Mesothelial cell of epicardium (in vitro differentiated cells): Measurements from ENCODE around the gene RAB6A. TPM values are rescaled to one million over a fixed set of nuclear protein-coding genes. Genes with fewer than 3 reads are reported as not detected.
A peak's percentile ranks its signal among the peaks of the same experiment; 100 is the strongest.

ENCODE experiments used
- DNase-seq, 2 experiments: peaks; one replicate each; pipeline ENCODE4 v3.0.0; 2021; ENCODE audit warnings: low spot score in 2 of 2; ENCODE audit not compliant: unreplicated experiment in 2 of 2
- H3K27ac Mint-ChIP-seq: 2 replicates; pipeline ENCODE4 v1.8.0; 2021; ENCODE audit warnings: mixed read lengths
- H3K27me3 Mint-ChIP-seq: 2 replicates; pipeline ENCODE4 v1.8.0; 2021; ENCODE audit warnings: low read depth, mixed read lengths
- H3K36me3 Mint-ChIP-seq: 2 replicates; pipeline ENCODE4 v1.8.0; 2021; ENCODE audit warnings: mixed read lengths
- H3K4me1 Mint-ChIP-seq: 2 replicates; pipeline ENCODE4 v1.8.0; 2021; ENCODE audit warnings: mixed read lengths
- H3K4me3 Mint-ChIP-seq: 2 replicates; pipeline ENCODE4 v1.8.0; 2021; ENCODE audit warnings: mild to moderate bottlenecking, moderate library complexity, mixed read lengths
- H3K9me3 Mint-ChIP-seq: 2 replicates; pipeline ENCODE4 v1.8.0; 2021; ENCODE audit warnings: mixed read lengths
- CTCF ChIP-seq: fragments of 200-600 bp; sonication (generic); IDR thresholded peaks from one replicate; pipeline ENCODE4 v1.5.0; 2021; ENCODE audit warnings: antibody characterized with exemption; ENCODE audit not compliant: unreplicated experiment
- total RNA-seq: library from RNA; stranded (reverse); gene quantifications from 3 replicates; pipeline ENCODE4 v1.2.1, GENCODE V29; 2021

RAB6A gene
- total RNA-seq, 1 donor from 2014 or later = 66.3 TPM

DNA sequence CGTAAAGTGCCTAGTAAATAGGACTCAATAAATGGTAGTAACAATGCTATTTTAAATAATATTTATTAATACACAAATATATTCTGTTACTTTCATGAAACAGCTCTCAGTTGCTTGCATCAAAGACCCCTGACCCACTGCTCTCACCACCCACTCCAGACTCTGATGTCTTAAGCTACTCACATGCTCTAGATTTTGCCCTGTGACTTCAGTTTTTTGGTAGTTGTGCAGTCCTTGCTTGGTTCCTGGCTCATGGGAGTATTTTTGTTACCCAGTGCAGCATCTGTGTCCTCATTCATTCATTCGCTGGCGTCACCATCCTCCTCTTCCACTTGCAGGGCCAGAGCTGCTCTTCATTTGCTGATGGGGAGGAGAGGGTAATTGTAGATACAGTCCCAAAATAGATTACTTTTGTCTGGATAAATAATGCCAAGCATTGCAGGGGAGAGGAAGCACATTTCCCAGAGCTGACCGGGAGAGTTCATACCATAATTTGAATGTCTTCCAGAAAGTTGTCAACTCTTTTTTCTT is 39.5 kb upstream of the RAB6A start:
- Mint-ChIP-seq H3K9me3 (no peaks in the 10 kb centered on the region), H3K27ac (no peak overlapping the region), H3K36me3 (peaks cover 4% of the 10 kb centered on the region), H3K4me1 (no peaks in the 10 kb centered on the region), H3K27me3 (no peaks in the 10 kb centered on the region), H3K4me3 (no peak overlapping the region)
- DNase-seq = no peak
- TF ChIP-seq CTCF = no peak

- Mint-ChIP-seq H3K4me3 (no peak overlapping the region), H3K36me3 (peaks cover 7% of the 10 kb centered on the region), H3K27me3 (no peaks in the 10 kb centered on the region), H3K27ac (no peak overlapping the region), H3K9me3 (no peaks in the 10 kb centered on the region), H3K4me1 (no peaks in the 10 kb centered on the region)
- DNase-seq = no peak
- no peak for TF ChIP-seq CTCF
Observed at GRCh38 chr11:73797457-73797856, 36.6 kb upstream of the RAB6A start.

DNA sequence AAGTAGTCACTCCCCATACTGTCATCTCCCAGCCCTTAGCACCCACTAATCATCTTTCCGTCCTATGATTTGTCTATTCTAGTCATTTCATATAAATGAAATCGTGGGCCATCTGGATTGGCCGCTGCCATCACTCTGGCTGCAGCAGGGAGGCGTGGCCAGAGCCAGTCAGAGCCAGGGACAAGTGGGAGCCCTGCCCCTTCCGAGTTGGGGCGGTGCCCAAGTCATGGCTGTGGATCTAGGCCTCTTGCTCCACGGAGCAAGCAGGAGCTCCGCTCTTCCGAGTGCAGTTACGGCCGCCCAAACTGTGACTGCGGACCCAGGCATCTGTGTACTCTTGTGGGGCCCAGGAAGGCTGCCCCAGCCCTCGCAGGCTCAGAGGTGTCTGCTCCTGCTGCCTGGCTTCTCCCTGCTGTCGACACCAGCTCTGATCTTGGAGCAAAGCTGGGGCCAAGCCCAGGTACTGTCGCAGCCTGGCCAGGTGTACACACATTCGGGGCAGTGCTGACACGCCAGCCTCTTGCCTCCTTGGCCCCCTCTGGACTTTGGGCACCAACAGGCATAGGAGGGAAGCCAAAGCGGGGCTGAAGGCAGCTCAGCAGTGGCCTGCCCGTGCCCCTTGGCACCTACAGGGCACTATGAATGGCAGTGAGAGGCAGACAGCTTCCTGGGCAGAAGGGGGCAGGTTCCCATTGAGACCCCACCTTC is 35.2 kb upstream of the RAB6A start:
- Mint-ChIP-seq H3K4me3 (no peak overlapping the region), H3K27ac (no peak overlapping the region), H3K4me1 (no peaks in the 10 kb centered on the region), H3K9me3 (no peaks in the 10 kb centered on the region), H3K27me3 (no peaks in the 10 kb centered on the region), H3K36me3 (peaks cover 8% of the 10 kb centered on the region)
- no peak for TF ChIP-seq CTCF
- no peak for DNase-seq

- TF ChIP-seq CTCF = no peak
- Mint-ChIP-seq H3K27me3 (no peaks in the 10 kb centered on the region), H3K36me3 (peaks cover 6% of the 10 kb centered on the region), H3K4me3 (no peak overlapping the region), H3K9me3 (no peaks in the 10 kb centered on the region), H3K4me1 (peaks cover 11% of the 10 kb centered on the region), H3K27ac (no peak overlapping the region)
- DNase-seq = no peak
Observed at GRCh38 chr11:73792584-73792983, 31.7 kb upstream of the RAB6A start.

GRCh38 chr11:73789279-73789670 is 28.4 kb upstream of the RAB6A start:
- Mint-ChIP-seq H3K27me3 (no peaks in the 10 kb centered on the region), H3K4me1 (peaks cover 16% of the 10 kb centered on the region), H3K36me3 (peaks cover 5% of the 10 kb centered on the region), H3K9me3 (no peaks in the 10 kb centered on the region), H3K27ac (peak overlapping the region; percentile 62), H3K4me3 (peak overlapping the region; percentile 24)
- TF ChIP-seq CTCF = no peak
- no peak for DNase-seq
